Brain microvascular endothelial cell (primary cell): ENCODE measurements around the gene MARCKS.

Source experiments
- DNase-seq: peaks from one replicate; pipeline ENCODE4 v3.0.0-alpha.2; 2020
- H3K27ac ChIP-seq: fragments of 250-450 bp; sonication (Bioruptor Pico); 2 replicates; pipeline ENCODE4 v1.5.1; 2020; ENCODE audit warnings: mild to moderate bottlenecking, moderate library complexity
- H3K27me3 ChIP-seq: fragments of 250-450 bp; sonication (Bioruptor Pico); replicated peaks from 2 replicates; pipeline ENCODE4 v1.5.1; 2020; ENCODE audit warnings: mild to moderate bottlenecking
- H3K36me3 ChIP-seq: fragments of 250-450 bp; sonication (Bioruptor Pico); replicated peaks from 2 replicates; pipeline ENCODE4 v1.5.1; 2020; ENCODE audit warnings: mild to moderate bottlenecking
- H3K4me3 ChIP-seq: 2 replicates; pipeline ENCODE4 v1.5.1; 2011; ENCODE audit warnings: low read depth, mild to moderate bottlenecking, control low read depth, low read length, moderate library complexity
- in situ Hi-C: cut with HindIII; loops from 2 replicates; pipeline ENCODE4 v1.10.0; 2017; ENCODE audit warnings: low sequenced_read_pairs, low pct_ligation_motif_present
- TF ChIP-seq, protein P1 (sequence below): IDR thresholded peaks from 2 replicates; pipeline ENCODE4 v1.5.1; 2011; ENCODE audit warnings: low read depth, mild to moderate bottlenecking, moderate library complexity, low read length, control low read depth, inconsistent platforms; ENCODE audit errors: missing control alignments

The MARCKS gene

DNA sequence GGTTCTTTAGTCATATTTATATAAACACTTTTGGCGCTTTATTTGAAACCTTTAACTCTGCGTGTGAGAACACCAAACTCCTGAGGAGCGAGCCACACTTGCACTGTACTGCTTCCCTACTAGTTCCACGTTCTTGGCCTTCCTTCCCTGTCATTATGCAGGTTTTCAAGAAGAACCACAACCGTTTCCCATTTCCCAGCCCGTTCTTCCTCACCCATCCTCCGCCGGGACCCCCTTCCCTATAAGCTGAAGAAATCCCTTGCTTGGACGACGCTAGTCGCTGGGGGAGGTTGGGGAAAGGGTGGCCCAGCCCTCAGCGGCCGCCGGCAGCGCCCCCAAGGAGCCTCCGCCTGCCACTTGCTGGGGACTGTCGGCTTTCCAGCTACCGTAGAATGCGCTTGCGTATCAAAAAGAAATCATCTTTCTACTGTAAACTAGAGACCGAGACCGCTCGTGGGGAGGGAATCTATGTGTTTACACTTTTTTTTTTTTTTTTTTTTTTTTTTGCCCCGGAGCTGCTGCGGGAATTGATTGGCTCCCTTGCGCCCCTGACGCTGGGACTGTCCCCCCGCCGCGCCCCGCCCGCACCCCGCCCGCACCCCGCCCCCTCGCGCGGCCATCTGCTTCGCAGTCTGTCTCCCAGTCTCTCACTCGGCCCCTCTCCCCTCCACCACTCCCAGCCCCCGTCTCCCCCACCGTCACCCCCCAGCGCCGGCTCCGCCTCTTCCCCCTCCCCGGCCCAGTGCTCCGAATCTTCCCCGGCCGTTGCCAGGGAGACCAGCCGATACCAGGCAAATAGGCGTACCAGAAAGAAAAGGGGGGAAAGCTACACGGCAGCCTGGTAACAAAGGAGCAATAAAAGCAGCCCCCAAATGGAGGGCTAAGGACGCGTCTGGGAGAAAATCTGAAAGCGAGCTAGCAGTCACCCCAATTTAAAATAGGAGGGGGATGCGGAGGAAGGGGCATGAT, 2.3 kb upstream of the MARCKS start:
- H3K27me3 ChIP-seq = no peaks in the 10 kb centered on the region
- TF ChIP-seq, protein P1, sequence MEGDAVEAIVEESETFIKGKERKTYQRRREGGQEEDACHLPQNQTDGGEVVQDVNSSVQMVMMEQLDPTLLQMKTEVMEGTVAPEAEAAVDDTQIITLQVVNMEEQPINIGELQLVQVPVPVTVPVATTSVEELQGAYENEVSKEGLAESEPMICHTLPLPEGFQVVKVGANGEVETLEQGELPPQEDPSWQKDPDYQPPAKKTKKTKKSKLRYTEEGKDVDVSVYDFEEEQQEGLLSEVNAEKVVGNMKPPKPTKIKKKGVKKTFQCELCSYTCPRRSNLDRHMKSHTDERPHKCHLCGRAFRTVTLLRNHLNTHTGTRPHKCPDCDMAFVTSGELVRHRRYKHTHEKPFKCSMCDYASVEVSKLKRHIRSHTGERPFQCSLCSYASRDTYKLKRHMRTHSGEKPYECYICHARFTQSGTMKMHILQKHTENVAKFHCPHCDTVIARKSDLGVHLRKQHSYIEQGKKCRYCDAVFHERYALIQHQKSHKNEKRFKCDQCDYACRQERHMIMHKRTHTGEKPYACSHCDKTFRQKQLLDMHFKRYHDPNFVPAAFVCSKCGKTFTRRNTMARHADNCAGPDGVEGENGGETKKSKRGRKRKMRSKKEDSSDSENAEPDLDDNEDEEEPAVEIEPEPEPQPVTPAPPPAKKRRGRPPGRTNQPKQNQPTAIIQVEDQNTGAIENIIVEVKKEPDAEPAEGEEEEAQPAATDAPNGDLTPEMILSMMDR = peak; percentile 44
- peak overlapping the region; percentile 99 for H3K27ac ChIP-seq
- peak; percentile 83 for DNase-seq
- peaks cover 17% of the 10 kb centered on the region for H3K36me3 ChIP-seq
- in situ Hi-C loops = no loop called here
- peak overlapping the region; percentile 100 for H3K4me3 ChIP-seq

DNA sequence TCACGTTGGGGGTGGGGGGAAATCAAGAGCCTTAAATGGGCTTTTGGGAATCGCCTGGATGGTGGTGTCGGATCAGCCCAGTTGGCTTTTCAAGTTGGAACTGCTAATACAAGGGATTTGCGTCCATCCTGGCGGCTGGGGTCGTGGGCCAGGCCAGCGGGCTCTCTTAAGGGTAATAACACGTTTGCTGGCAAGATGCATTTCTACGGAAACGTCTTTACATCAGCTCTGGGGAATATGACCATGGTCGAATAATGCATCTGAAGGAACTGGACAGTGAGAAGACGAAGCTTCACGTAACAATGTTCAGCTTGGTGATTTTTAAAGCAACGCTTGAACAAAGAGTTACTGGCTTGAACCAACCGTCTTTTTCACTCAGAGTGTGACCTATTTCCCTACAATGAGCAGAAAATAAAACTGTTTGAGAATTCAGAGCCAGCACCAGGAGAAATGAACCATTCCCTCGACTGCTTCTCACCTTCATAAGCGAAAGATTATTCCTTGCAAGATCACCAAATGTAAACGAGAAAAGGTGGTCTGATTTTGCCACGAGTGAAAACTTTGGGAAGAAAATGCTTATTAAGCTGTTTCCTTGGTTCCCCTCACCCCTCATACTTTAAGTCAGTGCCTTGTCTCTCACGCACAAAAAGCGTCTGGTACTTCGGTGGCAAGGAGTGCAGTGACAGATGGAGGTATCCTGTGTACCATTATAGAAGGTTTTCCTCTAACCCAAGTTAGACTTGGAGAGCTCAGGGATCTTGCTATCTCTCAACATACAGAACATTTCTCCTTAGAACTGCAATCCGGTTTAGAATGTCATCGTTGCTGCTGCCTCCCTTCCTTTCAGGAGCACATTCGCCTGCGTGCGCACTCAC, 1.4 kb upstream of the MARCKS start:
- H3K27ac ChIP-seq = peak overlapping the region; percentile 99
- DNase-seq = peak; percentile 54
- TF ChIP-seq, protein P1 = no peak
- peaks cover 23% of the 10 kb centered on the region for H3K36me3 ChIP-seq
- H3K27me3 ChIP-seq = no peaks in the 10 kb centered on the region
- in situ Hi-C loops = no loop called here
- H3K4me3 ChIP-seq = peak overlapping the region; percentile 100

DNA sequence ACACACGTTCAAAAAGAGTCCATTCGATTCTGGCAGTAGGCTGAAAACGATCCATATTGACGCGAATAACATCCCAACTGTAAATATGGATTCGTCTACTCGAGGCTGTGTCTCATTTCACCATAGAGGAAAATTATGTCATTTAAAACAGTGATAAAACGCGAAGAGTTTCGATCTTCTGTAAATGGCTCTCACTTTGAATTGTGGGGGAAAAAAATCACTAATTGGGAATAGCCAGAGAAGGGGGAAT, 845 bp upstream of the MARCKS start:
- H3K27me3 ChIP-seq = no peaks in the 10 kb centered on the region
- no peak for DNase-seq
- peaks cover 25% of the 10 kb centered on the region for H3K36me3 ChIP-seq
- peak overlapping the region; percentile 100 for H3K4me3 ChIP-seq
- TF ChIP-seq, protein P1 = no peak
- in situ Hi-C loops = no loop called here
- peak overlapping the region; percentile 99 for H3K27ac ChIP-seq

DNA sequence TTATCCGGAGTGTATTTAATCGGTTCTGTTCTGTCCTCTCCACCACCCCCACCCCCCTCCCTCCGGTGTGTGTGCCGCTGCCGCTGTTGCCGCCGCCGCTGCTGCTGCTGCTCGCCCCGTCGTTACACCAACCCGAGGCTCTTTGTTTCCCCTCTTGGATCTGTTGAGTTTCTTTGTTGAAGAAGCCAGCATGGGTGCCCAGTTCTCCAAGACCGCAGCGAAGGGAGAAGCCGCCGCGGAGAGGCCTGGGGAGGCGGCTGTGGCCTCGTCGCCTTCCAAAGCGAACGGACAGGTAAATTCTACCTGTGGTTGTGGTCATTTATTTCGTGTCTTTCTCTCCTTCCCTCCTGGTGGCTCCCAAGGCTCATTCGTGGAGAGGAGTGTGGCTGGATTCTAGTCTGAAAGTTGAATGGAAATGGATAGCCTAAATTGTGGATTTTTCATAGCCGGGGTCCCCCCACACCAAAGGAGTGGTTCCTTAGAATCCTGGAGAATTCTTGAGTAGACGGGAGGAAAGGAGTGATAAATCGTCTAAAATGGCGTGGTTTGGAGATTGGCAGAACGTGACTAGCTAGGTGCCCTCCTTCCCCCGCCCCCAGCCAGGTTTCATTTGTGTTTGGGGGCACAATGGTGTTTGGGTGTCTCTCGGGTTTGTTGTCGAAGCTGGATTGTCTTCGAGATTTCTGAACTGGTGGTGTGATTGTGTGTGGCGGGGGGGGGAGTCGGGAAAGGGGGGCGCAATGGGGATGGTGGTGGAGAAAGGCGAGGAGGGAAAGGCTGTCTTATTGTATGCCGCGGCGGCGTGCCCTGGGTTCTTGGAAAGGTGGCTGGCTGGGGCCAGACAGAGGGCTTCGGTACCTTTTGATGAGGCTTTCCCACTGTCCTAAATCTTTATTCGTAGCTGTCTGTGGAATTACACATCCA, 673 bp downstream of the MARCKS start:
- Histone ChIP-seq H3K27ac (peak overlapping the region; percentile 99), H3K4me3 (peak overlapping the region; percentile 100)
- in situ Hi-C loops = no loop called here

More for the DNA sequence above, 673 bp downstream of the MARCKS start:
- Histone ChIP-seq H3K36me3 (peaks cover 26% of the 10 kb centered on the region), H3K27me3 (no peaks in the 10 kb centered on the region)
- peak; percentile 42 for DNase-seq
- TF ChIP-seq, protein P1 = no peak
